Mucosa of rectum (tissue), 2 donors: ENCODE measurements around the gene HDDC2.

ENCODE experiments used
- H3K27ac ChIP-seq, 2 donors: one replicate each; pipeline ENCODE4 v1.7.0; 2013; ENCODE audit warnings: inconsistent platforms in 2 of 2, low read depth in 2 of 2, low read length in 2 of 2
- H3K27me3 ChIP-seq, 2 donors: one replicate each; pipeline ENCODE4 v1.7.0; 2013; ENCODE audit warnings: low read length in 2 of 2; ENCODE audit not compliant: control insufficient read depth in 2 of 2, insufficient read depth in 2 of 2
- H3K36me3 ChIP-seq, 2 donors: one replicate each; pipeline ENCODE4 v1.7.0; 2013; ENCODE audit warnings: low read length in 2 of 2; ENCODE audit not compliant: control insufficient read depth in 2 of 2, insufficient read depth in 2 of 2
- H3K4me1 ChIP-seq, 2 donors: one replicate each; pipeline ENCODE4 v1.7.0; 2013; ENCODE audit warnings: low read length in 2 of 2, mild to moderate bottlenecking in 1 of 2; ENCODE audit not compliant: control insufficient read depth in 2 of 2, insufficient read depth in 2 of 2
- H3K4me3 ChIP-seq, 2 donors: one replicate each; pipeline ENCODE4 v1.7.0; 2013; ENCODE audit warnings: low read length in 2 of 2
- H3K9ac ChIP-seq, 2 donors: one replicate each; pipeline ENCODE4 v1.7.0; 2013; ENCODE audit warnings: low read length in 2 of 2, low read depth in 1 of 2, mild to moderate bottlenecking in 1 of 2
- H3K9me3 ChIP-seq, 2 donors: one replicate each; pipeline ENCODE4 v1.7.0; 2013; ENCODE audit warnings: low read length in 2 of 2; ENCODE audit not compliant: control insufficient read depth in 2 of 2
- donor health status: healthy.
- donor health status: Normal muscosa, but diverticular disease.

Gene HDDC2

DNA sequence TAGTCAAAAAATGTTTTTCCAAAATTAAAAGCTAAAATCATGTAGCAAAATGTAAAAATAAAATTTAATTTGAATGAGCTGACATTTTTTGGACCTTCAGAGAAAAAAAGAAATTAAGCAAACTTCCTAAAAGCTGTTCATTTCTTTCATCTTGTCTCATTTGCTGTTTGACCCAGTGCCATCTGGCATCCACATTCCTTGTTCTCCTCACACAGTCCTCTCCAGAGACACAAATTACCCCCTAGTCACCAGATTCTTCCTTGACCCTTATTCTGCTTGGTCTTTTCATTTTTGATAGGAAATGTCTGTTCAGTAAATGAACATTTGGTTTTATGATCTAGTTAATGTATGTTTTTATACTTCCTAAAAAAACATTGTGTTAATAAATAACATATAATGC, 55.2 kb downstream of the HDDC2 start:
- Histone ChIP-seq H3K27ac (no peak overlapping the region), H3K27me3 (no peaks in the 10 kb centered on the region), H3K4me3 (no peak overlapping the region), H3K36me3 (no peaks in the 10 kb centered on the region), H3K9me3 (no peaks in the 10 kb centered on the region), H3K4me1 (peaks cover 2 to 8% of the 10 kb centered on the region in 2 donors), H3K9ac (no peak overlapping the region)

GRCh38 chr6:125245523-125246264, 56.1 kb downstream of the HDDC2 start:
- Histone ChIP-seq H3K9me3 (no peaks in the 10 kb centered on the region), H3K36me3 (no peaks in the 10 kb centered on the region), H3K27me3 (no peaks in the 10 kb centered on the region), H3K9ac (no peak overlapping the region), H3K4me3 (no peak overlapping the region), H3K27ac (no peak overlapping the region), H3K4me1 (peaks cover 2 to 8% of the 10 kb centered on the region in 2 donors)

DNA sequence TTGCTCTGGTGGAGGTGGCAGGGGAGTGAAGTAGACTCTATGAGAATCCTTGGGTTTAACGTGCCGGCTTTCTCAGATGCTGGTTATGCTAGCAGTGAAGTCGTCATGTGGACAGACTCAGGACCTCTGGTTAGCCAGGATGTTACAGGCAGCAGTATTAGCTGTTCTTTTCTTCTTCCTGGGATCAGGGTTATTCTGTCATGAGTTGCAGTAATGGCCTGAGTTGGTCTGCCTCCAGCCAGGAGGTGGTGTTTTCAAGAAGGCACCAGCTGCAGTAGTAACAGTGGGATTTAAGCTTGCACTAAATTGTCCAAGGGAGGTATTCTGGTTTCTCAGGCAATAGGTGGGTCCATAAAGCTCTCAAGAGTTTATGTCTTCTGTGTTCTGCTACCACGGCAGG, 56.7 kb downstream of the HDDC2 start:
- Histone ChIP-seq H3K36me3 (no peaks in the 10 kb centered on the region), H3K27ac (no peak overlapping the region), H3K27me3 (no peaks in the 10 kb centered on the region), H3K9ac (no peak overlapping the region), H3K9me3 (no peaks in the 10 kb centered on the region), H3K4me1 (peaks cover 2 to 8% of the 10 kb centered on the region in 2 donors), H3K4me3 (no peak overlapping the region)

GRCh38 chr6:125237764-125238163, 64.0 kb downstream of the HDDC2 start:
- no peak overlapping the region for H3K9ac ChIP-seq
- H3K27me3 ChIP-seq, result no peaks in the 10 kb centered on the region
- H3K4me3 ChIP-seq, result no peak overlapping the region
- no peaks in the 10 kb centered on the region for H3K4me1 ChIP-seq
- no peaks in the 10 kb centered on the region for H3K36me3 ChIP-seq
- no peaks in the 10 kb centered on the region for H3K9me3 ChIP-seq
- no peak overlapping the region for H3K27ac ChIP-seq

DNA sequence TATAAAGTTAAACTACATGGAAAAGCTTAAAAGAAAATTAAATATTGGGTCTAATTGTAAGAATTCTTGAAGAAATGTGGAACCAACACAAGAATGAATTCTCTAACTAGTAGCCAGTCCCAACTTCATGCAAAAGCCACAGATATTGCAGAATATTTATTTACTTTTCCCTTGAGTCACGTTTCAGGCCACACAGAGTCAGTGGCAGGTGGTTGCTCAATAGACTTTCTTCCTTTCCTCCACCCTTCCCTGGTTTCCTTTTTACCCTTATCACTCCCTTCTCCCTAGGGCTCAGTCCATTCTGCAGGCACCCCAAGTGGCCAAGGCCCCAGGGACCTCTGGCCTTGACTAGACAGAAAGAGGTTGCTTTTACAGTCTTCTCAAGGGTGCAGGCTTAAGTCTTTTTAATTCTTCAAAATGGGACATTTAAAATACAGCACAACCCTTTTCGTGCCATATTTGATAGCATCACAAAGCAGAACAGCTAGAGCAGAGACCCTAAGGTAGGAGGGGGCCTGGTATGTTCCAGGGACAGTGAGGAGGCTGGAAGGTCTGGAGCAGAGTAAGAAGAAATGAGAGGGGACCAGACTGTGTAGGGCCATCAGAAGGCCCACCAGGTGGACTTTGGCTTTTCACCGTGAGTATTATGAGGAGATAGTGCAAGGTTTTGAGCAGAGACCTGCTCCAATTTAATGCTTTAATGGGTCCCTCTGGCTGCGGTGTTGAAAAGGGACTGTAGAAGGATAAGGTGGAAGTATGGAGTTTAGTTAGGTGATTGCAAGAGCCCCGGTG, 65.0 kb downstream of the HDDC2 start:
- Histone ChIP-seq H3K36me3 (no peaks in the 10 kb centered on the region), H3K27me3 (no peaks in the 10 kb centered on the region), H3K9ac (no peak overlapping the region), H3K27ac (no peak overlapping the region), H3K4me3 (no peak overlapping the region), H3K4me1 (peaks cover 0 to 2% of the 10 kb centered on the region in 2 donors), H3K9me3 (no peaks in the 10 kb centered on the region)

GRCh38 chr6:125233202-125233601, 68.6 kb downstream of the HDDC2 start:
- no peak overlapping the region for H3K27ac ChIP-seq
- peaks cover 0 to 5% of the 10 kb centered on the region in 2 donors for H3K4me1 ChIP-seq
- no peaks in the 10 kb centered on the region for H3K27me3 ChIP-seq
- no peak overlapping the region for H3K4me3 ChIP-seq
- H3K9me3 ChIP-seq, result no peaks in the 10 kb centered on the region
- no peak overlapping the region for H3K9ac ChIP-seq
- no peaks in the 10 kb centered on the region for H3K36me3 ChIP-seq

DNA sequence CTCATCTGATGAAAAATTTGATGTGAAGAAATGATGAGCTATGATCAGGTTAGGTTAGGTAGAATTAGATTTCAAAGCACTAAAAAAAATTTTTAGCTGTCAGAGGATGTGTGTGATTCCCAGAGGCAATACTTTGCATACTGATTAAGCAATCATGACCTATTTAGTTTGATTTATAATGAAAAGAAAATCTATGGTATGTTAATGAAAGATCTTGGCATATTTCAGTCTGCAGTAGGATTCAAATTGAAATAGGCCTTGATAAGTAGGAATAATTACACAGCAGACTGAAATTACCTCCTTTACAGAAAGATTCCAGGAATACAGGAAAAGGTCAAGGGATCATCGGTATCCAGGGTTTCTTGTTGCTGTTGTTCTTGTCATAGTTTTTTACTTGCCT, 69.3 kb downstream of the HDDC2 start:
- H3K9ac ChIP-seq, result no peak overlapping the region
- H3K4me1 ChIP-seq, result peaks cover 0 to 5% of the 10 kb centered on the region in 2 donors
- H3K4me3 ChIP-seq, result no peak overlapping the region
- no peaks in the 10 kb centered on the region for H3K27me3 ChIP-seq
- H3K27ac ChIP-seq, result no peak overlapping the region
- no peaks in the 10 kb centered on the region for H3K36me3 ChIP-seq
- no peaks in the 10 kb centered on the region for H3K9me3 ChIP-seq

DNA sequence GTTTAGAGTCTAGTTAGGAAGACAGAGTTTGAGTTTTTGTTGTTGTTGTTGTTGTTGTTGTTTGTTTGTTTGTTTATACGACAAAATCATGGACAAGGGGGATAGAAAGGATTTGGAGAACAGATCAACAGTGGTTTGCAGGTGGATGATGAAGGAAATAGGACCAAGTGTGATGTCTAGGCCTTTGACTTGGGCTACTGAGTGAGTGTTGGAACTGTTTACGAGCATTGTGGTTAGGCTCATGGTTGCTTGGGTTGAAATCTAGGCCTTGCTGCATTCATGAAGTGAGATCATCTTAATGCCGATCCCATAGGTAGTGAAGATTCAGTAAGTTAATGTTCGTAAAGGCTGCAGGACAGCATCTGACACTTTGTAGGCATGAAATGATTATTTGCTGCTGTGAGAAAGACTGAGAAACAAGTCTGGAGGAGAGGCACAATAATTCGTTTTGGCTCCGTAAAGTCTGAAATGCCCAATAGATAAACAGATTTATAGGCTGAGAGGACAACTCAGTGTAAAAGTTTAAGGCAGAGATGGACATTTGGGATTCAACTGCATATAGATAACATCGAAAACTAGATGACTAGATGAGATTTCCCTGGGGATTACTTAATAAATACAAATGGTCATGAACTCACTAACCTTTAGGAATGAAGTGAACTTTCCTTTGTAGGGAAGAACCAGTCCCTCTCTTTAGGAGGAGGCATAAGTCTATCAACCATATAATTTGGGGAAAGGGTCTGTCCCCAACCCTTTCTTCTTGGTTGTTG, 70.0 kb downstream of the HDDC2 start:
- H3K9ac ChIP-seq, result no peak overlapping the region
- no peaks in the 10 kb centered on the region for H3K9me3 ChIP-seq
- H3K4me3 ChIP-seq, result no peak overlapping the region
- no peaks in the 10 kb centered on the region for H3K27me3 ChIP-seq
- H3K27ac ChIP-seq, result no peak overlapping the region
- no peaks in the 10 kb centered on the region for H3K36me3 ChIP-seq
- H3K4me1 ChIP-seq, result peaks cover 0 to 5% of the 10 kb centered on the region in 2 donors

- Histone ChIP-seq H3K4me1 (peaks cover 0 to 5% of the 10 kb centered on the region in 2 donors), H3K9me3 (no peaks in the 10 kb centered on the region), H3K4me3 (no peak overlapping the region), H3K27ac (no peak overlapping the region), H3K27me3 (no peaks in the 10 kb centered on the region), H3K36me3 (no peaks in the 10 kb centered on the region), H3K9ac (no peak overlapping the region)
Observed at GRCh38 chr6:125231133-125231532, 70.6 kb downstream of the HDDC2 start.

- no peaks in the 10 kb centered on the region for H3K9me3 ChIP-seq
- H3K9ac ChIP-seq, result no peak overlapping the region
- no peak overlapping the region for H3K4me3 ChIP-seq
- H3K27me3 ChIP-seq, result no peaks in the 10 kb centered on the region
- no peak overlapping the region for H3K27ac ChIP-seq
- peaks cover 0 to 5% of the 10 kb centered on the region in 2 donors for H3K4me1 ChIP-seq
- no peaks in the 10 kb centered on the region for H3K36me3 ChIP-seq
Observed at GRCh38 chr6:125230674-125231073, 71.1 kb downstream of the HDDC2 start.
